Sigmoid colon (tissue), 7 donors: ENCODE measurements around the gene KCNJ15. TPM values are rescaled to one million over a fixed set of nuclear protein-coding genes. Genes with fewer than 3 reads are reported as not detected.

ENCODE experiments used
- DNase-seq: peaks from one replicate; pipeline ENCODE4 v3.0.0-alpha.2; 2019
- H3K27ac ChIP-seq, 4 donors: fragments of 200-600 bp; sonication (generic); one replicate each; pipeline ENCODE4 v1.5.1; 2016 to 2019; ENCODE audit warnings: mild to moderate bottlenecking in 1 of 4
- H3K27me3 ChIP-seq, 3 donors: fragments of 200-600 bp; sonication (generic); one replicate each; pipeline ENCODE4 v1.5.1; 2019; ENCODE audit warnings: mild to moderate bottlenecking in 1 of 3
- H3K36me3 ChIP-seq, 4 donors: fragments of 200-600 bp; sonication (generic); one replicate each; pipeline ENCODE4 v1.5.1; 2016 to 2019
- H3K4me1 ChIP-seq, 4 donors: fragments of 200-600 bp; sonication (generic); one replicate each; pipeline ENCODE4 v1.5.1; 2017 to 2019
- H3K4me3 ChIP-seq, 4 donors: fragments of 200-600 bp; sonication (generic); one replicate each; pipeline ENCODE4 v1.5.1; 2017 to 2019; ENCODE audit warnings: mild to moderate bottlenecking in 2 of 4, moderate library complexity in 1 of 4
- H3K9me3 ChIP-seq, 4 donors: fragments of 200-600 bp in 3 of 4; sonication (generic) in 3 of 4; one replicate each; pipeline versions ENCODE4 v1.5.1 to v1.6.1; 2013 to 2019
- EP300 ChIP-seq, 4 donors: sonication (generic); formaldehyde crosslinking; IDR thresholded peaks; one replicate each; pipeline ENCODE4 v1.6.1; 2017; ENCODE audit warnings: antibody characterized with exemption in 4 of 4
- POLR2A ChIP-seq, 2 donors: fragments of 450-650 bp; IDR thresholded peaks; one replicate each; pipeline ENCODE4 v1.6.1; 2016; ENCODE audit warnings: antibody characterized with exemption in 2 of 2, mild to moderate bottlenecking in 2 of 2, moderate library complexity in 2 of 2
- POLR2AphosphoS5 ChIP-seq, 4 donors: sonication (generic); formaldehyde crosslinking; IDR thresholded peaks; one replicate each; pipeline ENCODE4 v1.6.1; 2017; ENCODE audit warnings: antibody characterized with exemption in 4 of 4
- WGBS, 2 donors: extraction: QIAGEN DNeasy Blood & Tissue Kit; methylation state at CpG; one replicate each; pipeline ENCODE4 v1.1.7; 2013; 5-methylcytosine and 5-hydroxymethylcytosine counted together
- intact Hi-C: fragments of 100-400 bp; cut with DNase I; formaldehyde crosslinking; loops from one replicate; pipeline ENCODE4 v1.15.1; 2023
- polyA plus RNA-seq, 3 donors: library from polyadenylated mRNA; stranded (reverse); fragments of 200-250 nt; gene quantifications; one replicate each; pipeline ENCODE4 v1.2.3, GENCODE V29; 2013
- total RNA-seq, 4 donors: library from RNA; depleted of rRNA; stranded (reverse); fragments of >200 nt; gene quantifications; one replicate each; pipeline ENCODE4 v1.1.0, GENCODE V29; 2016
- TF ChIP-seq, protein P1 (sequence below), 4 experiments: fragments of 450-650 bp in 3 of 4; fragments of 200-600 bp in 1 of 4; IDR thresholded peaks; one replicate each; pipeline ENCODE4 v1.5.1; 2016 to 2019; ENCODE audit warnings: antibody characterized with exemption in 4 of 4, mild to moderate bottlenecking in 3 of 4, moderate library complexity in 2 of 4
- donor health status: healthy with polysubstance abuse.
- donor health status: Bipolar disorder and iron deficiency.
- donor health status: healthy.

KCNJ15 gene
- total and polyA plus RNA-seq, 7 donors = 0.22 to 0.60 (median 0.49) TPM; not detected in 4

DNA sequence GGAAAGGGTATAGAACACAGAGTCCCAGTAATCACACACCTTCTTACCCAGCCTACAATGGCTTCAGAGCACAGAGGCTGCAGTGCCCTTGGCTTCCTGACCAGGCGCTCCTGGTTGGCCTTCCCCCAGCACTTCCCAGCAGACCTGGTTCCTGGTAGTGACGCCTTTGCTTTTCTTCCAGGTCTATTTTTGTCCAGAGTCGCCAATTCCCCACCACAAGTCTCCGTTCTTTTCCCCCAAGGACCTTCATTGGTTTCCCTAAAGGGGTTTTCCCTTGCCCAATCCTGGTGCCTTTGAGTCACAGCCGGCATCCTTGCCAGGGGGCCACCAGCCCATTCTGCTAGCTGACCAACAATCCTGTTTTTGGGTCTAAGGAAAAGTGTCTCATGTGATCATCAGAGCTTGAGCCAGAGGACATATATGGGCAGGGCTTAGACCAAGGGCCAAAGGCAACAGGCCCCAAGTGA, 84.8 kb downstream of the KCNJ15 start:
- H3K27ac ChIP-seq = no peak overlapping the region
- intact Hi-C loops = no loop called here

DNA sequence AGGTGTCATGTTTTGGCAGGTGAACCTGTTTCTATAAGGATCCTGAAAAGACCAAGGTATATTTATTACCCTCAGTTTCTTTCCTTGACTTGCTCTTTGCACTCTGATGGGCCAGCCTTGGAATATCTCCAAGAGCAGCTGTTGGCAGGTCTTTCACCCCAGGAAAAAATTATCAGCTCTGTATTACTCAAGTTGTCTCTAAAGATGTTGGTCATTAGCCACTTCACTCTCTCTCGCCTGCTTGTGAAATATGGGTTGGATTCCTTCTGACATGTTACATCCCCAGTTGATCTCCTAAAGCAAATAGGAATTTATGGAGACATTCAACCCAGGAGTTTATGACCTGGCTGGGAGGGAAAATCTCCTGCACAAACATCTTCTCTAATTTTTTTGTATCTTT, 85.9 kb downstream of the KCNJ15 start:
- intact Hi-C loops = no loop called here
- DNase-seq = no peak
- Histone ChIP-seq H3K27ac (no peak overlapping the region), H3K9me3 (no peaks in the 10 kb centered on the region), H3K36me3 (no peaks in the 10 kb centered on the region), H3K27me3 (no peaks in the 10 kb centered on the region), H3K4me3 (no peak overlapping the region), H3K4me1 (no peaks in the 10 kb centered on the region)
- WGBS, 2 donors = 83 to 87% methylated on average over 1 of the region's 1 CpG
- TF ChIP-seq, protein P1, sequence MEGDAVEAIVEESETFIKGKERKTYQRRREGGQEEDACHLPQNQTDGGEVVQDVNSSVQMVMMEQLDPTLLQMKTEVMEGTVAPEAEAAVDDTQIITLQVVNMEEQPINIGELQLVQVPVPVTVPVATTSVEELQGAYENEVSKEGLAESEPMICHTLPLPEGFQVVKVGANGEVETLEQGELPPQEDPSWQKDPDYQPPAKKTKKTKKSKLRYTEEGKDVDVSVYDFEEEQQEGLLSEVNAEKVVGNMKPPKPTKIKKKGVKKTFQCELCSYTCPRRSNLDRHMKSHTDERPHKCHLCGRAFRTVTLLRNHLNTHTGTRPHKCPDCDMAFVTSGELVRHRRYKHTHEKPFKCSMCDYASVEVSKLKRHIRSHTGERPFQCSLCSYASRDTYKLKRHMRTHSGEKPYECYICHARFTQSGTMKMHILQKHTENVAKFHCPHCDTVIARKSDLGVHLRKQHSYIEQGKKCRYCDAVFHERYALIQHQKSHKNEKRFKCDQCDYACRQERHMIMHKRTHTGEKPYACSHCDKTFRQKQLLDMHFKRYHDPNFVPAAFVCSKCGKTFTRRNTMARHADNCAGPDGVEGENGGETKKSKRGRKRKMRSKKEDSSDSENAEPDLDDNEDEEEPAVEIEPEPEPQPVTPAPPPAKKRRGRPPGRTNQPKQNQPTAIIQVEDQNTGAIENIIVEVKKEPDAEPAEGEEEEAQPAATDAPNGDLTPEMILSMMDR (IDR thresholded peaks at IDR 0.05) = no peak
- no peak for TF ChIP-seq POLR2A (IDR thresholded peaks at IDR 0.05)
- TF ChIP-seq POLR2AphosphoS5 (IDR thresholded peaks at IDR 0.05) = no peak
- TF ChIP-seq EP300 (IDR thresholded peaks at IDR 0.05) = no peak

More for the DNA sequence above, 84.8 kb downstream of the KCNJ15 start:
- WGBS, 2 donors = 89 to 93% methylated on average over 5 of the region's 5 CpGs
- Histone ChIP-seq H3K4me1 (no peaks in the 10 kb centered on the region), H3K36me3 (no peaks in the 10 kb centered on the region), H3K27me3 (no peaks in the 10 kb centered on the region), H3K4me3 (no peak overlapping the region), H3K9me3 (no peaks in the 10 kb centered on the region)
- TF ChIP-seq POLR2A (IDR thresholded peaks at IDR 0.05) (no peak), EP300 (IDR thresholded peaks at IDR 0.05) (no peak), POLR2AphosphoS5 (IDR thresholded peaks at IDR 0.05) (no peak)
- TF ChIP-seq, protein P1 (IDR thresholded peaks at IDR 0.05) = no peak
- no peak for DNase-seq

DNA sequence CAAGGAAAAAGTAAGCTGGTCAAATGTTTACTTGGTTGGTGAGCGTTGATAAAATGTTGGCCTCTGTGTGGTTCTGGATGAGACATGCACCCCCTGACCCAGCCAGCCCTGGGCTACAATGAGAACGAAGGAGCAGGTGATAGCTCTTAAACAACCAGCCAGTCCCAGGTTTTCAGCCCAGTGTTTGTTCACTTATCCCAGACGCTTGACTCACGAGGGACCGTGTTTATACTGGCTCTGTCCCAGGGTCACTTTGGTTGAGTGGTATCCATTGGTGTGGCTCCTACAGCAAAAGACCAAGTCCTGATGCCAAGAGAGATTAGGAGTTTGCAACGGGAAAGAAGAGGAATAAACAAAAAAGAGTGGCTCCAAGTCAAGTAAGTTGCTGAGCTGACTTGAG, 86.9 kb downstream of the KCNJ15 start:
- DNase-seq = no peak
- H3K27me3 ChIP-seq = no peaks in the 10 kb centered on the region
- H3K4me1 ChIP-seq = no peaks in the 10 kb centered on the region
- H3K4me3 ChIP-seq = no peak overlapping the region
- WGBS, 2 donors = 7 to 50% methylated on average over 6 of the region's 6 CpGs
- TF ChIP-seq EP300 (IDR thresholded peaks at IDR 0.05) (no peak), POLR2A (IDR thresholded peaks at IDR 0.05) (no peak), POLR2AphosphoS5 (IDR thresholded peaks at IDR 0.05) (no peak)
- TF ChIP-seq, protein P1 (IDR thresholded peaks at IDR 0.05) = no peak
- H3K9me3 ChIP-seq = no peaks in the 10 kb centered on the region
- H3K27ac ChIP-seq = no peak overlapping the region
- intact Hi-C loops = no loop called here
- H3K36me3 ChIP-seq = no peaks in the 10 kb centered on the region

DNA sequence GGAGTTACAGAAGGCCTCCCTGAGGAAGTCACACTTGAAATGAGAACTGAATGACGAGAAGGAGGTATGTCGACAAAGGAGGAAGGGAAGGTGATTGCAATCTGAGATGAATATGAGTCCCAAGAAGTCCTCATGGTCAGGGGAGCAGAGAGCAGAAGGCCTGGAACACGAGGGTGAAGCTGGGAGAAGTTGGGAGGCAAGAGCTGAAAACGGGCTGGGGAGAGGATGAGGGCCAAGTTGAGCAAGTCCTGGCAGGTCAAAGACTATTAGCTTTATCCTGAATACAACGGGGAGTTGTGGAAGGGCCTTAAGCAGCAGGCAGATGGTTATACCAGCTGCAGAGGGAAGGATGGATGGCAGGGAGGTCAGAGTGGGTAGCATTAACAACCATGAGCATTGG, 89.5 kb downstream of the KCNJ15 start:
- H3K36me3 ChIP-seq = no peaks in the 10 kb centered on the region
- H3K4me1 ChIP-seq = no peaks in the 10 kb centered on the region
- DNase-seq = no peak
- H3K9me3 ChIP-seq = no peaks in the 10 kb centered on the region
- H3K27me3 ChIP-seq = no peaks in the 10 kb centered on the region
- TF ChIP-seq POLR2A (IDR thresholded peaks at IDR 0.05) = no peak
- no peak for TF ChIP-seq POLR2AphosphoS5 (IDR thresholded peaks at IDR 0.05)
- TF ChIP-seq, protein P1 (IDR thresholded peaks at IDR 0.05) = no peak
- no peak for TF ChIP-seq EP300 (IDR thresholded peaks at IDR 0.05)
- H3K4me3 ChIP-seq = no peak overlapping the region
- H3K27ac ChIP-seq = no peak overlapping the region
- WGBS, 2 donors = 71 to 77% methylated on average over 5 of the region's 5 CpGs
- intact Hi-C loops = no loop called here

DNA sequence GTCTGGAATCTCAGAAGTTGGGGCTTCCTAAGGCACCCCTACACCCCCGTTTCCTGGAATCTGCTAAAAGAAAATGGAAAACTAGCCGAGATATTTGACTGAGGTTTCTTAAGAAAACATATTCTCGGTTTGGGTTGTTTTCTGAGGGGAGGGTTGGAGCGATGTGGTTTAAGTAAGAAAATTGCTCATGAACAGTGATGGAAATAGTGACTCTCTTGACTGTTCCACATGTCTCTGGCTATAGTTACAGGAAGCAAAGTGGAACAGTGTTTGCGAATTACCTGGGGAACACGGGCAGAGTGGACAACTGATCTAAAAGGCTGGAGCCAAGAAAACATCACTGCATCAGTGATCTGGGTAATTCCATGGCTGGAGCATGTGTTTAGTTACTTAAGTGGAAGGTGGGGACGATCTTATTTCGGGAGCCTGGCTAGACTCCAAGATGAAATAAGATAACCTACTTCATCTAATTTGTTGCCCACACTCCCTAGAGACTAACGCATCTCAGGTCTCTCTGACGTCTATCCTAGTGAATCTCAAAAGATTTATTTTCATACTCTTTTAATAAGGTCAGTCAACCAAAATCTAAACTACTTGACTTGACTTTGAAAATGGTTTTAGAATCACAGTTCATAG, 92.4 kb downstream of the KCNJ15 start:
- no peak for DNase-seq
- H3K27ac ChIP-seq = no peak overlapping the region
- TF ChIP-seq POLR2AphosphoS5 (IDR thresholded peaks at IDR 0.05) (no peak), EP300 (IDR thresholded peaks at IDR 0.05) (no peak), POLR2A (IDR thresholded peaks at IDR 0.05) (no peak)
- TF ChIP-seq, protein P1 (IDR thresholded peaks at IDR 0.05) = no peak
- peaks cover 0 to 10% (median 5%) of the 10 kb centered on the region in 4 donors for H3K4me1 ChIP-seq
- H3K36me3 ChIP-seq = no peaks in the 10 kb centered on the region
- intact Hi-C loops = no loop called here
- H3K4me3 ChIP-seq = no peak overlapping the region
- no peaks in the 10 kb centered on the region for H3K9me3 ChIP-seq
- no peaks in the 10 kb centered on the region for H3K27me3 ChIP-seq
- 60 to 69% methylated on average over 10 of the region's 10 CpGs for WGBS, 2 donors
